HCT116 (cell line): ENCODE data around the gene PRRX2. TPM values are rescaled to one million over a fixed set of nuclear protein-coding genes. Genes with fewer than 3 reads are reported as not detected.
A peak's percentile ranks its signal among the peaks of the same experiment; 100 is the strongest.

Source experiments
- ATAC-seq: fragments of 200-7000 bp; cut with Tn5 transposase; 2 replicates; pipeline ENCODE4 v1.9.1; 2020; ENCODE audit warnings: mild to moderate bottlenecking, moderate library complexity
- BruUV-seq: library from RNA; stranded (reverse); fragments of 400-500 nt; replicated peaks from 2 replicates; lab custom pipeline; 2021; lab: Mats Ljungman, UMichigan
- CTCF ChIA-PET: fragments of 300-600 bp; sonication (Branson Sonifier 250); formaldehyde crosslinking; loops from one replicate; lab custom pipeline; 2021; ENCODE audit warnings: antibody characterized with exemption; lab: Charles Lee
- POLR2A ChIA-PET: fragments of 300-600, 350-600 bp; sonication (Branson Sonifier 250); formaldehyde crosslinking; loops from one replicate; lab custom pipeline; 2021; ENCODE audit warnings: antibody characterized with exemption; lab: Charles Lee
- RAD21 ChIA-PET, 2 experiments: fragments of 300-600 bp; sonication (Branson Sonifier 250); formaldehyde crosslinking; loops; one replicate each; lab custom pipeline; 2023; ENCODE audit warnings: low total read pairs in 2 of 2; ENCODE audit not compliant: uncharacterized antibody in 2 of 2, unreplicated experiment in 2 of 2, low non-redundant PET in 1 of 2; lab: Charles Lee
- DNase-seq: peaks from one replicate; pipeline ENCODE4 v3.0.0-alpha.2; 2010; ENCODE audit warnings: low read depth, low spot score
- H2AFZ ChIP-seq: fragments of 200-600 bp; shearing (Covaris generic), sonication (generic); 2 replicates; pipeline ENCODE4 v1.6.1; 2017; ENCODE audit warnings: low read depth, mixed run types, mixed read lengths, antibody characterized with exemption, low read length; ENCODE audit not compliant: poor library complexity, severe bottlenecking
- H3K27ac ChIP-seq: 2 replicates; pipeline ENCODE4 v1.5.1; 2012; ENCODE audit warnings: low read depth, low read length
- H3K27me3 ChIP-seq: fragments of 200-600 bp; sonication (generic); 2 replicates; pipeline ENCODE4 v1.6.1; 2016; ENCODE audit warnings: mixed run types, low read length, mixed read lengths; ENCODE audit not compliant: insufficient read depth
- H3K36me3 ChIP-seq, 2 experiments: fragments of 200-500 bp in 1 of 2; fragments of 200-600 bp in 1 of 2; sonication (Bioruptor generic) in 1 of 2; sonication (generic) in 1 of 2; 2 replicates each; pipeline versions ENCODE4 v1.5.1 to v1.6.1; 2014 to 2016; ENCODE audit warnings: low read length in 2 of 2, inconsistent platforms in 1 of 2, mixed read lengths in 1 of 2, mixed run types in 1 of 2; ENCODE audit not compliant: insufficient read depth in 2 of 2, control insufficient read depth in 1 of 2
- H3K4me1 ChIP-seq, 2 experiments: fragments of 200-600 bp in 1 of 2; sonication (generic) in 1 of 2; 2 replicates each; pipeline versions ENCODE4 v1.5.1 to v1.6.1; 2012 to 2017; ENCODE audit warnings: low read length in 2 of 2, inconsistent platforms in 1 of 2, mild to moderate bottlenecking in 1 of 2, mixed read lengths in 1 of 2, mixed run types in 1 of 2, moderate library complexity in 1 of 2; ENCODE audit not compliant: insufficient read depth in 2 of 2, control insufficient read depth in 1 of 2
- H3K4me2 ChIP-seq: fragments of 200-600 bp; sonication (generic); 2 replicates; pipeline ENCODE4 v1.6.1; 2017; ENCODE audit warnings: mixed run types, low read length, mixed read lengths
- H3K4me3 ChIP-seq, 2 experiments: fragments of 200-600 bp in 1 of 2; sonication (generic) in 1 of 2; replicated peaks in 1 of 2; 2 replicates each; pipeline ENCODE4 v1.5.1; 2011 to 2016; ENCODE audit warnings: low read length in 2 of 2, control low read depth in 1 of 2, low read depth in 1 of 2, mild to moderate bottlenecking in 1 of 2, mixed read lengths in 1 of 2, mixed run types in 1 of 2
- H3K79me2 ChIP-seq: fragments of 200-600 bp; sonication (generic); 2 replicates; pipeline ENCODE4 v1.6.1; 2017; ENCODE audit warnings: mild to moderate bottlenecking, mixed run types, low read length, moderate library complexity, mixed read lengths; ENCODE audit not compliant: insufficient read depth
- H3K9ac ChIP-seq: fragments of 200-600 bp; sonication (generic); 2 replicates; pipeline ENCODE4 v1.6.1; 2016; ENCODE audit warnings: low read length, mixed read lengths
- H3K9me2 ChIP-seq: fragments of 200-600 bp; sonication (generic), shearing (Covaris generic); 2 replicates; pipeline ENCODE4 v1.6.1; 2017; ENCODE audit warnings: mixed run types, mild to moderate bottlenecking, moderate library complexity; ENCODE audit not compliant: insufficient read depth
- H3K9me3 ChIP-seq, 2 experiments: fragments of 200-500 bp in 1 of 2; fragments of 200-600 bp in 1 of 2; sonication (Bioruptor generic) in 1 of 2; sonication (generic) in 1 of 2; 2 replicates each; pipeline ENCODE4 v1.6.1; 2014 to 2017; ENCODE audit warnings: low read length in 2 of 2, mixed read lengths in 2 of 2, inconsistent platforms in 1 of 2, low read depth in 1 of 2, mild to moderate bottlenecking in 1 of 2, mixed run types in 1 of 2, moderate library complexity in 1 of 2; ENCODE audit not compliant: control insufficient read depth in 1 of 2, insufficient read depth in 1 of 2
- H4K20me1 ChIP-seq: fragments of 200-600 bp; sonication (generic), shearing (Covaris generic); 2 replicates; pipeline ENCODE4 v1.6.1; 2017; ENCODE audit warnings: mixed run types, mild to moderate bottlenecking, moderate library complexity; ENCODE audit not compliant: insufficient read depth
- ATF3 ChIP-seq: IDR thresholded peaks from 2 replicates; pipeline ENCODE4 v1.6.1; 2012
- EGR1 ChIP-seq: IDR thresholded peaks from 2 replicates; pipeline ENCODE4 v1.6.1; 2012; ENCODE audit warnings: low read depth
- ELF1 ChIP-seq: IDR thresholded peaks from 2 replicates; pipeline ENCODE4 v1.6.1; 2012; ENCODE audit warnings: low read depth, borderline replicate concordance
- EZH2 ChIP-seq: fragments of 200-600 bp; sonication (generic); IDR thresholded peaks from 2 replicates; pipeline ENCODE4 v1.6.1; 2017; ENCODE audit warnings: antibody characterized with exemption, mixed run types
- RAD21 ChIP-seq: IDR thresholded peaks from 2 replicates; pipeline ENCODE4 v1.6.1; 2012; ENCODE audit warnings: low read depth, mild to moderate bottlenecking
- SIN3A ChIP-seq: IDR thresholded peaks from 2 replicates; pipeline ENCODE4 v1.6.1; 2012; ENCODE audit warnings: low read depth
- SRF ChIP-seq: IDR thresholded peaks from 2 replicates; pipeline ENCODE4 v1.6.1; 2012; ENCODE audit warnings: low read depth
- YY1 ChIP-seq: IDR thresholded peaks from 2 replicates; pipeline ENCODE4 v1.6.1; 2011; ENCODE audit warnings: low read length, low read depth, moderate library complexity, mild to moderate bottlenecking; ENCODE audit not compliant: insufficient replicate concordance; ENCODE audit errors: extremely low read depth
- intact Hi-C: fragments of 100-400 bp; cut with micrococcal nuclease; formaldehyde crosslinking; loops from 2 replicates; pipeline ENCODE4 v1.10.0; 2022
- total RNA-seq: library from RNA; stranded (reverse); gene quantifications from one replicate; pipeline ENCODE4 v1.2.1, GENCODE V29; 2021; ENCODE audit not compliant: unreplicated experiment
- TF ChIP-seq, protein P1 (sequence below): IDR thresholded peaks from 2 replicates; pipeline ENCODE4 v1.6.1; 2012; ENCODE audit warnings: low read depth

PRRX2 gene
- total RNA-seq, 1 experiment from 2014 or later: 25.5 TPM

- ChIA-PET RAD21 (no interaction called here), POLR2A (interaction anchor here (0.8 to 1.2 kb wide), 3 partner anchors 9 to 488 kb away, joined by 3 read pairs; no protein-coding TSS in a partner anchor), CTCF (interaction anchor here (1.1 to 1.5 kb wide), 2 partner anchors 12 to 496 kb away, joined by 3 read pairs; no protein-coding TSS in a partner anchor)
- Histone ChIP-seq H4K20me1 (peaks cover 15% of the 10 kb centered on the region; the same call in 1 of the 2 replicates), H3K27ac (peak overlapping the region; percentile 86), H3K9me2 (no peaks in the 10 kb centered on the region), H3K9ac (peak overlapping the region; percentile 96), H3K36me3 (peaks cover 14 to 44% of the 10 kb centered on the region in 2 experiments; a peak in 3 of 4 replicates), H3K4me1 (peaks cover 11 to 38% of the 10 kb centered on the region in 2 experiments), H3K9me3 (no peaks in the 10 kb centered on the region), H3K79me2 (peaks cover 68% of the 10 kb centered on the region), H3K4me3 (peak overlapping the region; percentile 88 to 99), H2AFZ (no peak overlapping the region), H3K4me2 (peak overlapping the region; percentile 88), H3K27me3 (no peaks in the 10 kb centered on the region)
- no TSS peak for BruUV-seq
- ATAC-seq (no peak), DNase-seq (no peak)
- intact Hi-C loops: no loop called here
- TF ChIP-seq ELF1 (no peak), ATF3 (no peak), SIN3A (no peak), RAD21 (no peak), YY1 (no peak), SRF (no peak), EZH2 (no peak), EGR1 (no peak)
- TF ChIP-seq, protein P1, sequence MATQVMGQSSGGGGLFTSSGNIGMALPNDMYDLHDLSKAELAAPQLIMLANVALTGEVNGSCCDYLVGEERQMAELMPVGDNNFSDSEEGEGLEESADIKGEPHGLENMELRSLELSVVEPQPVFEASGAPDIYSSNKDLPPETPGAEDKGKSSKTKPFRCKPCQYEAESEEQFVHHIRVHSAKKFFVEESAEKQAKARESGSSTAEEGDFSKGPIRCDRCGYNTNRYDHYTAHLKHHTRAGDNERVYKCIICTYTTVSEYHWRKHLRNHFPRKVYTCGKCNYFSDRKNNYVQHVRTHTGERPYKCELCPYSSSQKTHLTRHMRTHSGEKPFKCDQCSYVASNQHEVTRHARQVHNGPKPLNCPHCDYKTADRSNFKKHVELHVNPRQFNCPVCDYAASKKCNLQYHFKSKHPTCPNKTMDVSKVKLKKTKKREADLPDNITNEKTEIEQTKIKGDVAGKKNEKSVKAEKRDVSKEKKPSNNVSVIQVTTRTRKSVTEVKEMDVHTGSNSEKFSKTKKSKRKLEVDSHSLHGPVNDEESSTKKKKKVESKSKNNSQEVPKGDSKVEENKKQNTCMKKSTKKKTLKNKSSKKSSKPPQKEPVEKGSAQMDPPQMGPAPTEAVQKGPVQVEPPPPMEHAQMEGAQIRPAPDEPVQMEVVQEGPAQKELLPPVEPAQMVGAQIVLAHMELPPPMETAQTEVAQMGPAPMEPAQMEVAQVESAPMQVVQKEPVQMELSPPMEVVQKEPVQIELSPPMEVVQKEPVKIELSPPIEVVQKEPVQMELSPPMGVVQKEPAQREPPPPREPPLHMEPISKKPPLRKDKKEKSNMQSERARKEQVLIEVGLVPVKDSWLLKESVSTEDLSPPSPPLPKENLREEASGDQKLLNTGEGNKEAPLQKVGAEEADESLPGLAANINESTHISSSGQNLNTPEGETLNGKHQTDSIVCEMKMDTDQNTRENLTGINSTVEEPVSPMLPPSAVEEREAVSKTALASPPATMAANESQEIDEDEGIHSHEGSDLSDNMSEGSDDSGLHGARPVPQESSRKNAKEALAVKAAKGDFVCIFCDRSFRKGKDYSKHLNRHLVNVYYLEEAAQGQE: no peak
These were observed 37.6 kb upstream of the PRRX2 start for GRCh38 chr9:129627556-129628440.
